ENCODE measurements around the gene CUTC.

DNA sequence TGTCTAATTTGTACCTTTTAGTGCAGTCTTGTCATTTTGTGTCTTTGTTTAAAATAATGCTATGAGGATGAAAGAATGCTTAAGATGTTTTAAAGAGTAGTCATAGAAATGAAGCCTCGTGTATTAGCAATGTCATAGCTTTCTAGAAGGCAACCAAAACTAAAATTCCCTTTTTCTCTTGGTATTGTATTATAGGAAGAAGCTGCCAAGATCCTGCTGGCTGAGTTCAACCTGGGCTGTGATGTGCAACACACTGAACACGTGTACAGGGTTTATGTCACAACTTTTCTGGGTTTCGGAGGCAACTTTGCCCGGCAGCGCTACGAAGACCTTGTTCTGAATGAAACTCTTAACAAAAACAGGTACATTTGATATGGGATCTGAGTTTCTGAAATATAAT lies 36.3 kb upstream of the CUTC start:
- TF ChIP-seq, protein P1, sequence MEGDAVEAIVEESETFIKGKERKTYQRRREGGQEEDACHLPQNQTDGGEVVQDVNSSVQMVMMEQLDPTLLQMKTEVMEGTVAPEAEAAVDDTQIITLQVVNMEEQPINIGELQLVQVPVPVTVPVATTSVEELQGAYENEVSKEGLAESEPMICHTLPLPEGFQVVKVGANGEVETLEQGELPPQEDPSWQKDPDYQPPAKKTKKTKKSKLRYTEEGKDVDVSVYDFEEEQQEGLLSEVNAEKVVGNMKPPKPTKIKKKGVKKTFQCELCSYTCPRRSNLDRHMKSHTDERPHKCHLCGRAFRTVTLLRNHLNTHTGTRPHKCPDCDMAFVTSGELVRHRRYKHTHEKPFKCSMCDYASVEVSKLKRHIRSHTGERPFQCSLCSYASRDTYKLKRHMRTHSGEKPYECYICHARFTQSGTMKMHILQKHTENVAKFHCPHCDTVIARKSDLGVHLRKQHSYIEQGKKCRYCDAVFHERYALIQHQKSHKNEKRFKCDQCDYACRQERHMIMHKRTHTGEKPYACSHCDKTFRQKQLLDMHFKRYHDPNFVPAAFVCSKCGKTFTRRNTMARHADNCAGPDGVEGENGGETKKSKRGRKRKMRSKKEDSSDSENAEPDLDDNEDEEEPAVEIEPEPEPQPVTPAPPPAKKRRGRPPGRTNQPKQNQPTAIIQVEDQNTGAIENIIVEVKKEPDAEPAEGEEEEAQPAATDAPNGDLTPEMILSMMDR (IDR thresholded peaks at IDR 0.05): no peak
- no peak for TF ChIP-seq POLR2AphosphoS5 (IDR thresholded peaks at IDR 0.05)
